Liver (tissue), 9 donors: ENCODE results near the gene ZNF761. TPM values are rescaled to one million over a fixed set of nuclear protein-coding genes. Genes with fewer than 3 reads are reported as not detected.

Source experiments
- DNase-seq: peaks from one replicate; pipeline ENCODE4 v3.0.0-alpha.2; 2017; ENCODE audit warnings: low spot score
- H3K27ac ChIP-seq, 2 donors: one replicate each; pipeline ENCODE4 v1.7.0; 2013; ENCODE audit warnings: inconsistent platforms in 2 of 2, low read length in 2 of 2, control low read depth in 1 of 2, low read depth in 1 of 2, mild to moderate bottlenecking in 1 of 2
- H3K27me3 ChIP-seq, 4 donors: one replicate each; pipeline versions ENCODE4 v1.6.1 to v1.7.0; 2013; ENCODE audit warnings: low read length in 3 of 4, inconsistent platforms in 1 of 4, mild to moderate bottlenecking in 1 of 4, moderate library complexity in 1 of 4; ENCODE audit not compliant: control insufficient read depth in 4 of 4, insufficient read depth in 4 of 4
- H3K36me3 ChIP-seq, 4 donors: one replicate each; pipeline versions ENCODE4 v1.6.1 to v1.7.0; 2013; ENCODE audit warnings: low read length in 3 of 4, mild to moderate bottlenecking in 3 of 4, low read depth in 1 of 4, moderate library complexity in 1 of 4; ENCODE audit not compliant: control insufficient read depth in 4 of 4, insufficient read depth in 3 of 4
- H3K4me1 ChIP-seq, 4 donors: one replicate each; pipeline versions ENCODE4 v1.6.1 to v1.7.0; 2013; ENCODE audit warnings: low read length in 3 of 4, mild to moderate bottlenecking in 3 of 4, moderate library complexity in 1 of 4; ENCODE audit not compliant: control insufficient read depth in 4 of 4, insufficient read depth in 4 of 4
- H3K4me3 ChIP-seq, 3 donors: one replicate each; pipeline versions ENCODE4 v1.6.1 to v1.7.0; 2013; ENCODE audit warnings: low read length in 3 of 3, control low read depth in 1 of 3, low read depth in 1 of 3, mild to moderate bottlenecking in 1 of 3
- H3K9ac ChIP-seq, 2 donors: one replicate each; pipeline ENCODE4 v1.7.0; 2013; ENCODE audit warnings: low read length in 2 of 2, mild to moderate bottlenecking in 2 of 2, moderate library complexity in 2 of 2, control low read depth in 1 of 2, low read depth in 1 of 2
- H3K9me3 ChIP-seq, 4 donors: one replicate each; pipeline versions ENCODE4 v1.6.1 to v1.7.0; 2013; ENCODE audit warnings: low read length in 3 of 4; ENCODE audit not compliant: control insufficient read depth in 4 of 4
- ATF3 ChIP-seq: IDR thresholded peaks from 2 replicates; pipeline ENCODE4 v1.6.1; 2016; ENCODE audit warnings: antibody characterized with exemption
- CTCF ChIP-seq: fragments of 150-350 bp; IDR thresholded peaks from 2 replicates; pipeline ENCODE4 v1.5.1; 2017; ENCODE audit warnings: improper control_type of control experiment, low read depth, low read length; ENCODE audit not compliant: missing input control
- EGR1 ChIP-seq, 2 donors: IDR thresholded peaks; 2 replicates each; pipeline ENCODE4 v1.6.1; 2016 to 2018; ENCODE audit warnings: antibody characterized with exemption in 2 of 2, low read depth in 2 of 2
- FOXA1 ChIP-seq: IDR thresholded peaks from 2 replicates; pipeline ENCODE4 v1.6.1; 2016; ENCODE audit warnings: antibody characterized with exemption
- FOXA2 ChIP-seq: IDR thresholded peaks from 2 replicates; pipeline ENCODE4 v1.6.1; 2016; ENCODE audit warnings: antibody characterized with exemption
- GABPA ChIP-seq, 2 donors: IDR thresholded peaks in 1 of 2; conservative IDR thresholded peaks in 1 of 2; 2 replicates each; pipeline ENCODE4 v1.6.1; 2016; ENCODE audit warnings: antibody characterized with exemption in 2 of 2, mild to moderate bottlenecking in 1 of 2, moderate library complexity in 1 of 2
- HNF4A ChIP-seq, 2 donors: conservative IDR thresholded peaks; 2 replicates each; pipeline ENCODE4 v1.6.1; 2016; ENCODE audit warnings: antibody characterized with exemption in 2 of 2, mild to moderate bottlenecking in 2 of 2
- HNF4G ChIP-seq: IDR thresholded peaks from 2 replicates; pipeline ENCODE4 v1.6.1; 2016; ENCODE audit warnings: antibody characterized with exemption
- JUND ChIP-seq, 2 donors: IDR thresholded peaks; 2 replicates each; pipeline ENCODE4 v1.6.1; 2016; ENCODE audit warnings: antibody characterized with exemption in 2 of 2
- MAX ChIP-seq: IDR thresholded peaks from 2 replicates; pipeline ENCODE4 v1.6.1; 2016; ENCODE audit warnings: antibody characterized with exemption
- NR2F2 ChIP-seq: IDR thresholded peaks from 2 replicates; pipeline ENCODE4 v1.6.1; 2016; ENCODE audit warnings: antibody characterized with exemption
- RAD21 ChIP-seq, 2 donors: IDR thresholded peaks; 2 replicates each; pipeline ENCODE4 v1.6.1; 2016; ENCODE audit warnings: antibody characterized with exemption in 2 of 2, mild to moderate bottlenecking in 2 of 2
- REST ChIP-seq: IDR thresholded peaks from 2 replicates; pipeline ENCODE4 v1.6.1; 2016; ENCODE audit warnings: antibody characterized with exemption, mild to moderate bottlenecking
- RXRA ChIP-seq, 2 donors: IDR thresholded peaks; 2 replicates each; pipeline ENCODE4 v1.6.1; 2017 to 2018; ENCODE audit warnings: antibody characterized with exemption in 2 of 2, mild to moderate bottlenecking in 1 of 2
- SP1 ChIP-seq: IDR thresholded peaks from 2 replicates; pipeline ENCODE4 v1.6.1; 2018; ENCODE audit warnings: antibody characterized with exemption, mild to moderate bottlenecking
- TAF1 ChIP-seq: conservative IDR thresholded peaks from 2 replicates; pipeline ENCODE4 v1.6.1; 2016; ENCODE audit warnings: antibody characterized with exemption, mild to moderate bottlenecking
- YY1 ChIP-seq: IDR thresholded peaks from 2 replicates; pipeline ENCODE4 v1.6.1; 2016; ENCODE audit warnings: antibody characterized with exemption, mild to moderate bottlenecking
- ZBTB33 ChIP-seq: IDR thresholded peaks from 2 replicates; pipeline ENCODE4 v1.6.1; 2016; ENCODE audit warnings: antibody characterized with exemption
- WGBS: extraction: QIAGEN DNeasy Blood & Tissue Kit; methylation state at CpG from one replicate; pipeline ENCODE4 v1.1.7; 2013; 5-methylcytosine and 5-hydroxymethylcytosine counted together
- polyA plus RNA-seq, 2 donors: library from polyadenylated mRNA; stranded (reverse) in 1 of 2; unstranded in 1 of 2; fragments of 200-250 nt in 1 of 2; fragments of >200 nt in 1 of 2; fragmentation: Nextera tagmentation in 1 of 2; extraction: Ambion mirVana in 1 of 2; gene quantifications; one replicate each; pipeline versions ENCODE4 v1.2.1 to v1.2.3, GENCODE V29; 2013 to 2015
- total RNA-seq, 2 donors: library from RNA; depleted of rRNA; stranded (reverse); fragments of >200 nt; gene quantifications; one replicate each; pipeline ENCODE4 v1.2.3, GENCODE V29; 2014
- donor health status: healthy.
- donor health status: healthy.
- donor health status: healthy.
- donor health status: healthy.
- donor health status: healthy.

The ZNF761 gene
- total and polyA plus RNA-seq, 4 donors, result 2.7 to 6.3 (median 5.1) TPM

GRCh38 chr19:53394522-53394973, 37.2 kb upstream of the ZNF761 start:
- 7% methylated on average over 18 of the region's 18 CpGs for WGBS
- Histone ChIP-seq H3K4me3 (peak overlapping the region; percentile 26 to 75 (median 54)), H3K36me3 (peaks cover 2 to 12% (median 5%) of the 10 kb centered on the region in 4 donors), H3K4me1 (peaks cover 0 to 16% (median 9%) of the 10 kb centered on the region in 4 donors), H3K27ac (peak overlapping the region; percentile 28 to 63), H3K9ac (peak overlapping the region in 1 of 2 donors; percentile 65), H3K27me3 (no peaks in the 10 kb centered on the region), H3K9me3 (peaks cover 6 to 17% (median 11%) of the 10 kb centered on the region in 4 donors)
- no peak for DNase-seq
- no peak for TF ChIP-seq ZBTB33
- no peak for TF ChIP-seq EGR1 (IDR thresholded peaks at IDR 0.05; ENCODE audit: low read depth in 2 of 2)
- TF ChIP-seq HNF4A (conservative IDR thresholded peaks at IDR 0.05), result no peak
- TF ChIP-seq SP1, result no peak
- no peak for TF ChIP-seq JUND (IDR thresholded peaks at IDR 0.05)
- TF ChIP-seq YY1, result no peak
- TF ChIP-seq GABPA (IDR thresholded peaks at IDR 0.05 in 1 of 2, conservative IDR thresholded peaks at IDR 0.05 in 1 of 2), result no peak
- TF ChIP-seq CTCF, result no peak
- no peak for TF ChIP-seq REST
- no peak for TF ChIP-seq RXRA (IDR thresholded peaks at IDR 0.05)
- TF ChIP-seq FOXA1, result no peak
- no peak for TF ChIP-seq HNF4G
- TF ChIP-seq TAF1, result no peak
- TF ChIP-seq FOXA2, result no peak
- TF ChIP-seq MAX, result no peak
- no peak for TF ChIP-seq ATF3
- no peak for TF ChIP-seq NR2F2
- TF ChIP-seq RAD21 (IDR thresholded peaks at IDR 0.05), result no peak
